ENCODE data around the gene DAZL.

DAZL gene

DNA sequence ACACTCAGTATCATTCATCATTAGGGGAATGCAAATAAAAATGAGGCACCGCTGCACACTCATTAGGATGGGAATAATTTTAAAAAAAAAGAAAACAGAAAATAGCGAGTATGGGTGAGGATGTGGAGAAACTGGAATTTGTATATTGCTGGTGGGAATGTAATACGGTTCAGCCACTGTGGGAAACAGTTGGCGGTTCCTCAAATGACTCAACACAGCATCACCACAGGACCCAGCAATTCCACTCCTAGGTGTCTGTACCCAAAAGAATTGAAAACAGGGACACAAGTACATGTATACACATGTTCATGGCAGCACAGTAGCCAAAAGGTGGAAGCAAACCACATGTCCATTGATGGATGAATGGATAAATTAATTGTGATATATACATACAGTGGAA, 56.5 kb downstream of the DAZL start:
- TF ChIP-seq POLR2A (IDR thresholded peaks at IDR 0.05; ENCODE audit: low read depth, low read length) (no peak), POU2F2 (IDR thresholded peaks at IDR 0.05; ENCODE audit: low read depth, low read length) (no peak), PAX5 (IDR thresholded peaks at IDR 0.05; ENCODE audit: insufficient read depth, low read length, severe bottlenecking) (no peak), POLR2AphosphoS5 (IDR thresholded peaks at IDR 0.05; ENCODE audit: low read depth, low read length) (no peak), TAF1 (IDR thresholded peaks at IDR 0.05; ENCODE audit: low read depth, low read length) (no peak)
- FAIRE-seq (no peak), DNase-seq (ENCODE audit: insufficient read length, low spot score) (no peak)

- TF ChIP-seq TAF1 (IDR thresholded peaks at IDR 0.05; ENCODE audit: low read depth, low read length), result no peak
- no peak for TF ChIP-seq SPI1 (IDR thresholded peaks at IDR 0.05; ENCODE audit: low read depth, low read length)
- no peak for TF ChIP-seq POLR2AphosphoS5 (IDR thresholded peaks at IDR 0.05; ENCODE audit: low read depth, low read length)
- no peak for TF ChIP-seq POU2F2 (IDR thresholded peaks at IDR 0.05; ENCODE audit: low read depth, low read length)
- TF ChIP-seq POLR2A (IDR thresholded peaks at IDR 0.05; ENCODE audit: low read depth, low read length), result no peak
- TF ChIP-seq PAX5 (IDR thresholded peaks at IDR 0.05; ENCODE audit: insufficient read depth, low read length, severe bottlenecking), result no peak
- FAIRE-seq (no peak), DNase-seq (ENCODE audit: insufficient read length, low spot score) (no peak)
Observed at GRCh38 chr3:16547561-16548357, 57.5 kb downstream of the DAZL start.

DNA sequence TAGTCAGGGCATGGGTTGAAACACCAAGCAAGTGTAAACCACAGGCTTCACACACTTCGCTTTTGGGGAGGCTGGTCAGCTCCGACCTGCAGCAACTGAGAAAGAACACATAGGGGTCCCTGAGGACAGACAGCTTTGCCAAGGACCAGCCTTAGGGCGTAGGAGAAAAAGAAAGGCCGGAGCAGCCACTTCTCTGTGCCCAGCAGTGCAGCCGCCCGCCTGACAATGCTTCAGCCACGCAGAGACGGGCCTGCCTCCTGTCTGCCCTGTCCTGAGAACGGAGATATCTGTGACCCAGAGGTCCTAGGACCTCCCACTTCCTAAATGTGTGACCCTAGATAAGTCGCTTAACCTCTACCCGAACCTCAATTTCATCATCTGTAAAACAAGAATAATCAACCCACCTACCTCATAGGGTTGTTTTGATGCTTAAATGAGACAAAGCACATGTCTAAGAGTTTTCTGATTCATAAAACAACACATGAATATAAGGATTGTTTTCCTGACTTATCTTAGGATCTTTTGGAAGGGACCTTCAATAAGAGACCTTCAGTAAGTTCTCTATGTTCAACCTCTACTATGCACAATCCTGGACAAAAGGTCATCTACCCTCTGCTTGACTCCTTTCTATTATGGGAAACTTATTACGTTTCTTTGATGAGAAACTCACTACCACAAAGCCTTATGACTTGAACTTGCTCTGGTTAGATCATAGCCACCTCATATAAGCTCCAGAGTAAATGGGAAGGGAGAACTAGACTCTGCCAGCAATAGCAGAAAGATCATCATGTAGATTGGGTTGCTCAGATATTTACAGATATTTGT, 58.8 kb downstream of the DAZL start:
- DNase-seq (ENCODE audit: insufficient read length, low spot score) (no peak), FAIRE-seq (no peak)
- no peak for TF ChIP-seq POLR2A (IDR thresholded peaks at IDR 0.05; ENCODE audit: low read depth, low read length)
- no peak for TF ChIP-seq PAX5 (IDR thresholded peaks at IDR 0.05; ENCODE audit: insufficient read depth, low read length, severe bottlenecking)
- TF ChIP-seq SPI1 (IDR thresholded peaks at IDR 0.05; ENCODE audit: low read depth, low read length), result 0 out of 2 replicates have a peak, but pooled peaks have one; percentile 9
- TF ChIP-seq POLR2AphosphoS5 (IDR thresholded peaks at IDR 0.05; ENCODE audit: low read depth, low read length), result no peak
- TF ChIP-seq TAF1 (IDR thresholded peaks at IDR 0.05; ENCODE audit: low read depth, low read length), result no peak
- no peak for TF ChIP-seq POU2F2 (IDR thresholded peaks at IDR 0.05; ENCODE audit: low read depth, low read length)

DNA sequence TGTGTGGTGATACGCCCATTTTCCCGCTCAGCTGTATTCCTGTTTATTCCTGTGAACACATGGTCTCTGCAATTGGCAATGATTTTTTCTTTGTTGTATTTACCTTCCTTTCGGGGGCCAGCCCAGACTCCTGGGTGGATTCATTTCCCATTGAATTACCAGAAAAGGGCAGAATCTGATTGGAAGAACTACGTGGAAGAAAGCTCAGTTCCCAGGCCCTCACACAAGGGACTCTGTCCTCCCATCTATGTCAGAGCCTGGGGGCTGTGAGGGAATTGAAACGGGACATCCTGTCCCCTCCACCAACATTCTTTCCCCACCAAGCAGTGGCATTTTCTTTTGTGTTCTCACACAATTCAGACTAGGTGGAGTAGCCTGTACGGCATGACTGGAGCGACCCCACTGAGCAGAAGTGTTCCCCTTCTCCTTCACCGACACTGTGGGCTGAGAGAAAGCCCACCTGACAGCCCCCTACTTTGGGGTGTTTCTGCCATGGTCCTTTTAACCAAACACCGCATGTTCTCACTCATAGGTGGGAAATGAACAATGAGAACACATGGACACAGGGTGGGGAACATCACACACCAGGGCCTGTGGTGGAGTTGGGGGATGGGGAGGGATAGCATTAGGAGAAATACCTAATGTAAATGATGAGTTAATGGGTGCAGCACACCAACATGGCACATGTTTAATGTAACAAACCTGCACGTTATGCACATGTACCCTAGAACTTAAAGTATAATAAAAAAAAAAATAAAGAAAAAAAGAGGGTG, 59.6 kb downstream of the DAZL start:
- no peak for FAIRE-seq
- no peak for DNase-seq (ENCODE audit: insufficient read length, low spot score)
- no peak for TF ChIP-seq TAF1 (IDR thresholded peaks at IDR 0.05; ENCODE audit: low read depth, low read length)
- TF ChIP-seq POLR2A (IDR thresholded peaks at IDR 0.05; ENCODE audit: low read depth, low read length), result no peak
- no peak for TF ChIP-seq PAX5 (IDR thresholded peaks at IDR 0.05; ENCODE audit: insufficient read depth, low read length, severe bottlenecking)
- no peak for TF ChIP-seq POU2F2 (IDR thresholded peaks at IDR 0.05; ENCODE audit: low read depth, low read length)
- TF ChIP-seq SPI1 (IDR thresholded peaks at IDR 0.05; ENCODE audit: low read depth, low read length), result no peak
- no peak for TF ChIP-seq POLR2AphosphoS5 (IDR thresholded peaks at IDR 0.05; ENCODE audit: low read depth, low read length)

DNA sequence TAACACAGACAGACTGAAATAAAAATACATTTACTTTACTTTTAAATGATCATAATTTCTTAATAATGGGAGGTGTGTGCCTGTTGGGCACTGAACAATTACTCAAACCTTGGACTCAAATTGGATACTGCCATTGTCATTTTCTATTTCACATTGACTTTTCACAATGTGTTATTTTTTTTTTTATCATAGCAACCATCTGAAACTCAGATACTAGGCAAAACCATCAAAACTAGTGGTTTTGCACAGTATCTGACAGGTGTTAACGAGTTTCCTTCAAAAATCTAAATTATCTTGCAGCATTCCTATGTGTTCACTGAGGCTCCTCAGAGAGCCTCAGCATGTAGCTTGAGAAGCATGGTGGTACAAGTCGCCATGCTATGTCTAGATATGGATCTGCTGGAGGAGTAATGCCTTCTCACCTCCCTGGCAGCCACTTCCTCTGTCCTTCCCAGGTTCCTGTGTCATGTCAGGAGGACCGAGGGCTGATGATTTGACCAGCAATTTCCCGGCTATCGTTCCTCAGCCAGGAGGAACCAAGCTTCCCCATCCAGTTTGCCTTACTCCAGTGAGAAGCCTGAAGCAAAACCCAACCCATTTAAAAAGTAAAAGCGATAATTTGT, 61.9 kb downstream of the DAZL start:
- no peak for DNase-seq (ENCODE audit: insufficient read length, low spot score)
- TF ChIP-seq SPI1 (IDR thresholded peaks at IDR 0.05; ENCODE audit: low read depth, low read length) (peak; percentile 23; the same call in 1 of the 2 replicates), POU2F2 (IDR thresholded peaks at IDR 0.05; ENCODE audit: low read depth, low read length) (no peak)
- no peak for FAIRE-seq

- DNase-seq (ENCODE audit: insufficient read length, low spot score) (no peak), FAIRE-seq (no peak)
- TF ChIP-seq POU2F2 (IDR thresholded peaks at IDR 0.05; ENCODE audit: low read depth, low read length) (no peak), PAX5 (IDR thresholded peaks at IDR 0.05; ENCODE audit: insufficient read depth, low read length, severe bottlenecking) (no peak), POLR2A (IDR thresholded peaks at IDR 0.05; ENCODE audit: low read depth, low read length) (no peak), TAF1 (IDR thresholded peaks at IDR 0.05; ENCODE audit: low read depth, low read length) (no peak), SPI1 (IDR thresholded peaks at IDR 0.05; ENCODE audit: low read depth, low read length) (no peak), POLR2AphosphoS5 (IDR thresholded peaks at IDR 0.05; ENCODE audit: low read depth, low read length) (no peak)
Observed at GRCh38 chr3:16538507-16538906, 66.7 kb downstream of the DAZL start.

GRCh38 chr3:16536996-16537395, 68.2 kb downstream of the DAZL start:
- TF ChIP-seq POU2F2 (IDR thresholded peaks at IDR 0.05; ENCODE audit: low read depth, low read length) (no peak), POLR2AphosphoS5 (IDR thresholded peaks at IDR 0.05; ENCODE audit: low read depth, low read length) (no peak), TAF1 (IDR thresholded peaks at IDR 0.05; ENCODE audit: low read depth, low read length) (no peak), SPI1 (IDR thresholded peaks at IDR 0.05; ENCODE audit: low read depth, low read length) (no peak), POLR2A (IDR thresholded peaks at IDR 0.05; ENCODE audit: low read depth, low read length) (no peak), PAX5 (IDR thresholded peaks at IDR 0.05; ENCODE audit: insufficient read depth, low read length, severe bottlenecking) (no peak)
- FAIRE-seq (no peak), DNase-seq (ENCODE audit: insufficient read length, low spot score) (no peak)

Data from GM12891 (cell line).